ENCODE results near the gene RFX3.

DNA sequence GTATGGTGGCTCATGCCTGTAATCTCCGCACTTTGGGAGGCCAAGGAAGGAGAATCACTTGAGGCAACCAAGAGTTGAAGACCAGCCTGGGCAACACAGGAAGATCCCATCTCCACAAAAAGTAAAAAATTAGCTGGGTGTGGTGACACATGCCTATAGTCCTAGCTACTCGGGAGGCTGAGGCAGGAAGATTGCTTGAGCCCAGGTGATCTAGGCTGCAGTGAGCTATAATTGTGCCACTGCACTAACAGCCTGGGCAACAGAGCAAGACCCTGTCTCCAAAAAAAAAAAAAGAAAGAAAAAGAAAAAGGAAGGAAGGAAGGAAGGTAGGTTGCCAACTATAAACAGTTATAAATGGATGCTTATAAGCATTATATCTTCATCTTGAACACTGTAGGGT is 51.0 kb downstream of the RFX3 start:
- TF ChIP-seq, protein P1, sequence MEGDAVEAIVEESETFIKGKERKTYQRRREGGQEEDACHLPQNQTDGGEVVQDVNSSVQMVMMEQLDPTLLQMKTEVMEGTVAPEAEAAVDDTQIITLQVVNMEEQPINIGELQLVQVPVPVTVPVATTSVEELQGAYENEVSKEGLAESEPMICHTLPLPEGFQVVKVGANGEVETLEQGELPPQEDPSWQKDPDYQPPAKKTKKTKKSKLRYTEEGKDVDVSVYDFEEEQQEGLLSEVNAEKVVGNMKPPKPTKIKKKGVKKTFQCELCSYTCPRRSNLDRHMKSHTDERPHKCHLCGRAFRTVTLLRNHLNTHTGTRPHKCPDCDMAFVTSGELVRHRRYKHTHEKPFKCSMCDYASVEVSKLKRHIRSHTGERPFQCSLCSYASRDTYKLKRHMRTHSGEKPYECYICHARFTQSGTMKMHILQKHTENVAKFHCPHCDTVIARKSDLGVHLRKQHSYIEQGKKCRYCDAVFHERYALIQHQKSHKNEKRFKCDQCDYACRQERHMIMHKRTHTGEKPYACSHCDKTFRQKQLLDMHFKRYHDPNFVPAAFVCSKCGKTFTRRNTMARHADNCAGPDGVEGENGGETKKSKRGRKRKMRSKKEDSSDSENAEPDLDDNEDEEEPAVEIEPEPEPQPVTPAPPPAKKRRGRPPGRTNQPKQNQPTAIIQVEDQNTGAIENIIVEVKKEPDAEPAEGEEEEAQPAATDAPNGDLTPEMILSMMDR (IDR thresholded peaks at IDR 0.05; ENCODE audit: borderline replicate concordance, extremely low read depth, low read length, poor library complexity, severe bottlenecking): no peak
- TF ChIP-seq EZH2 (IDR thresholded peaks at IDR 0.05; ENCODE audit: borderline replicate concordance, low read depth, low read length, severe bottlenecking): no peak
